Body of pancreas (tissue), 4 donors: ENCODE measurements around the gene ALS2CL.

Source experiments
- POLR2A ChIP-seq, 3 donors: fragments of 450-650 bp; IDR thresholded peaks; one replicate each; pipeline ENCODE4 v1.6.1; 2016; ENCODE audit warnings: antibody characterized with exemption in 3 of 3, mild to moderate bottlenecking in 2 of 3
- TF ChIP-seq, protein P1 (sequence below), 7 experiments: fragments of 450-650 bp in 4 of 7; fragments of 200-600 bp in 3 of 7; sonication (generic) in 3 of 7; IDR thresholded peaks; one replicate each; pipeline ENCODE4 v1.5.1; 2016 to 2019; ENCODE audit warnings: antibody characterized with exemption in 7 of 7

DNA sequence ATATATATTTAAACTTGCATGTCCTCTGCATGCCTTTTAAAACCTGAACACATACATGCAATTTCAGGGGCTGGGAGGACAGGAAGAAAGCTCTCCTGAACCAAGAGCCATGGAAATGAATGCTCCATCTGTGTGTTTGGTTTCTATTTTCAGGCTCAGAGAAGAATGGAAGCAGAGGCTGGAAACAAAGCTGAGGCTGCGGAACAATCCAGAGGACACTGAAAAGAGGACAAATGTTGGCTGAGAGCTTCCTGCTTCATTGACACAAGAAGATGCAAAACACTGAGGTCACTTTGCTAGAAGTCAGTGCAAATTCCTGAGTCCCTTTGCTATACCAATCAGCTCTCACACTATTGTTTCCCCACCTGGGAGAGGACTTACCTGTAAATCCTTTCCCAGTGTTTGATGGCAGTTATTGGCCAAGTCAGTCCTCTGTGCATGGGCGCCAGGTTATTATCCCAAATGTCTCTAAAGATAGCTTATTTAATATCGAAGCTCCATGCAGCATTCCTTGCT, 68.4 kb downstream of the ALS2CL start:
- TF ChIP-seq, protein P1, sequence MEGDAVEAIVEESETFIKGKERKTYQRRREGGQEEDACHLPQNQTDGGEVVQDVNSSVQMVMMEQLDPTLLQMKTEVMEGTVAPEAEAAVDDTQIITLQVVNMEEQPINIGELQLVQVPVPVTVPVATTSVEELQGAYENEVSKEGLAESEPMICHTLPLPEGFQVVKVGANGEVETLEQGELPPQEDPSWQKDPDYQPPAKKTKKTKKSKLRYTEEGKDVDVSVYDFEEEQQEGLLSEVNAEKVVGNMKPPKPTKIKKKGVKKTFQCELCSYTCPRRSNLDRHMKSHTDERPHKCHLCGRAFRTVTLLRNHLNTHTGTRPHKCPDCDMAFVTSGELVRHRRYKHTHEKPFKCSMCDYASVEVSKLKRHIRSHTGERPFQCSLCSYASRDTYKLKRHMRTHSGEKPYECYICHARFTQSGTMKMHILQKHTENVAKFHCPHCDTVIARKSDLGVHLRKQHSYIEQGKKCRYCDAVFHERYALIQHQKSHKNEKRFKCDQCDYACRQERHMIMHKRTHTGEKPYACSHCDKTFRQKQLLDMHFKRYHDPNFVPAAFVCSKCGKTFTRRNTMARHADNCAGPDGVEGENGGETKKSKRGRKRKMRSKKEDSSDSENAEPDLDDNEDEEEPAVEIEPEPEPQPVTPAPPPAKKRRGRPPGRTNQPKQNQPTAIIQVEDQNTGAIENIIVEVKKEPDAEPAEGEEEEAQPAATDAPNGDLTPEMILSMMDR (IDR thresholded peaks at IDR 0.05), result no peak
- TF ChIP-seq POLR2A (IDR thresholded peaks at IDR 0.05), result no peak
